Peyer's patch (tissue), 4 donors: ENCODE measurements around the gene DEPDC1. TPM values are rescaled to one million over a fixed set of nuclear protein-coding genes. Genes with fewer than 3 reads are reported as not detected.
A peak's percentile ranks its signal among the peaks of the same experiment; 100 is the strongest.

ENCODE experiments used
- DNase-seq, 3 donors: peaks; one replicate each; pipeline ENCODE4 v3.0.0-alpha.2; 2017 to 2019
- H3K27ac ChIP-seq, 4 donors: fragments of 200-600 bp; sonication (generic); one replicate each; pipeline ENCODE4 v1.5.1; 2016 to 2019
- H3K27me3 ChIP-seq, 2 donors: fragments of 200-600 bp; sonication (generic); one replicate each; pipeline ENCODE4 v1.5.1; 2019
- H3K36me3 ChIP-seq, 3 donors: fragments of 200-600 bp; sonication (generic); one replicate each; pipeline ENCODE4 v1.5.1; 2016 to 2019
- H3K4me1 ChIP-seq, 4 donors: fragments of 200-600 bp; sonication (generic); one replicate each; pipeline ENCODE4 v1.5.1; 2016 to 2019
- H3K4me3 ChIP-seq, 4 donors: fragments of 200-600 bp; sonication (generic); 1 replicate in 3 of 4; 2 replicates in 1 of 4; pipeline ENCODE4 v1.5.1; 2016 to 2019; ENCODE audit warnings: mild to moderate bottlenecking in 1 of 4
- H3K9me3 ChIP-seq, 4 donors: fragments of 200-600 bp; sonication (generic); one replicate each; pipeline ENCODE4 v1.5.1; 2016 to 2019; ENCODE audit warnings: mild to moderate bottlenecking in 1 of 4
- CTCF ChIP-seq, 6 experiments: fragments of 450-650 bp in 4 of 6; fragments of 200-600 bp in 2 of 6; sonication (generic) in 1 of 6; IDR thresholded peaks; one replicate each; pipeline ENCODE4 v1.5.1; 2017 to 2019; ENCODE audit warnings: antibody characterized with exemption in 6 of 6, mild to moderate bottlenecking in 3 of 6, moderate library complexity in 1 of 6
- POLR2A ChIP-seq, 2 donors: fragments of 450-650 bp; IDR thresholded peaks; one replicate each; pipeline ENCODE4 v1.5.1; 2017; ENCODE audit warnings: antibody characterized with exemption in 2 of 2, mild to moderate bottlenecking in 2 of 2, moderate library complexity in 2 of 2
- total RNA-seq, 4 donors: library from RNA; depleted of rRNA; stranded (reverse); fragments of >200 nt; gene quantifications; one replicate each; pipeline ENCODE4 v1.1.0, GENCODE V29; 2016

DEPDC1 gene
- 1 to 10 TPM; 1.1 to 9.1 (median 2.0) TPM for total RNA-seq

- Histone ChIP-seq H3K4me1 (peaks cover 0 to 9% (median 2%) of the 10 kb centered on the region in 4 donors), H3K36me3 (no peaks in the 10 kb centered on the region), H3K4me3 (peak within 1 kb of the TSS; percentile 44 to 69 (median 62)), H3K27ac (no peak within 1 kb of the TSS), H3K27me3 (no peaks in the 10 kb centered on the region), H3K9me3 (no peaks in the 10 kb centered on the region)
- TF ChIP-seq CTCF (IDR thresholded peaks at IDR 0.05) (peak in 1 of 6 experiments; percentile 8), POLR2A (IDR thresholded peaks at IDR 0.05) (no peak)
- DNase-seq: peak; percentile 71 to 96 (median 94)
Observed at GRCh38 chr1:68496680-68497357, at the start of gene DEPDC1. Gene DEPDC1, minus strand, starts transcription at chr1:68497082. Its CDS starts 83 bp downstream, at chr1:68496999.

- Histone ChIP-seq H3K4me1 (no peaks in the 10 kb centered on the region), H3K27ac (no peak overlapping the region), H3K27me3 (no peaks in the 10 kb centered on the region), H3K9me3 (no peaks in the 10 kb centered on the region), H3K36me3 (no peaks in the 10 kb centered on the region), H3K4me3 (no peak overlapping the region)
- DNase-seq: no peak
- no peak for TF ChIP-seq POLR2A (IDR thresholded peaks at IDR 0.05)
- TF ChIP-seq CTCF (IDR thresholded peaks at IDR 0.05): no peak
Observed at GRCh38 chr1:68544651-68545050, 47.8 kb upstream of the DEPDC1 start.

- TF ChIP-seq CTCF (IDR thresholded peaks at IDR 0.05) (no peak), POLR2A (IDR thresholded peaks at IDR 0.05) (no peak)
- Histone ChIP-seq H3K4me1 (no peaks in the 10 kb centered on the region), H3K27ac (no peak overlapping the region), H3K27me3 (no peaks in the 10 kb centered on the region), H3K9me3 (no peaks in the 10 kb centered on the region), H3K36me3 (no peaks in the 10 kb centered on the region), H3K4me3 (no peak overlapping the region)
- DNase-seq: no peak
Observed at GRCh38 chr1:68542586-68542985, 45.7 kb upstream of the DEPDC1 start.

- Histone ChIP-seq H3K27me3 (no peaks in the 10 kb centered on the region), H3K36me3 (no peaks in the 10 kb centered on the region), H3K27ac (no peak overlapping the region), H3K4me1 (no peaks in the 10 kb centered on the region), H3K4me3 (no peak overlapping the region), H3K9me3 (no peaks in the 10 kb centered on the region)
- TF ChIP-seq POLR2A (IDR thresholded peaks at IDR 0.05): no peak
- no peak for TF ChIP-seq CTCF (IDR thresholded peaks at IDR 0.05)
- DNase-seq: no peak
Observed at GRCh38 chr1:68538941-68539340, 42.1 kb upstream of the DEPDC1 start.

- Histone ChIP-seq H3K36me3 (no peaks in the 10 kb centered on the region), H3K27ac (no peak overlapping the region), H3K4me3 (no peak overlapping the region), H3K27me3 (no peaks in the 10 kb centered on the region), H3K4me1 (no peaks in the 10 kb centered on the region), H3K9me3 (no peaks in the 10 kb centered on the region)
- no peak for DNase-seq
- TF ChIP-seq CTCF (IDR thresholded peaks at IDR 0.05) (no peak), POLR2A (IDR thresholded peaks at IDR 0.05) (no peak)
Observed at GRCh38 chr1:68528243-68528642, 31.4 kb upstream of the DEPDC1 start.
